HG03060 (cell line): ENCODE measurements around the gene CAMK2A.
"Not testable (repeated sequence)": the region's sequence is repeated elsewhere in the genome, so short reads cannot be mapped to it uniquely, and the experiment has no call there.

Experiments used
- ATAC-seq: cut with Tn5 transposase; IDR thresholded peaks from one replicate; pipeline ENCODE4 v1.9.1; 2021; ENCODE audit warnings: low read depth, moderate number of reproducible peaks; ENCODE audit not compliant: unreplicated experiment

CAMK2A gene

DNA sequence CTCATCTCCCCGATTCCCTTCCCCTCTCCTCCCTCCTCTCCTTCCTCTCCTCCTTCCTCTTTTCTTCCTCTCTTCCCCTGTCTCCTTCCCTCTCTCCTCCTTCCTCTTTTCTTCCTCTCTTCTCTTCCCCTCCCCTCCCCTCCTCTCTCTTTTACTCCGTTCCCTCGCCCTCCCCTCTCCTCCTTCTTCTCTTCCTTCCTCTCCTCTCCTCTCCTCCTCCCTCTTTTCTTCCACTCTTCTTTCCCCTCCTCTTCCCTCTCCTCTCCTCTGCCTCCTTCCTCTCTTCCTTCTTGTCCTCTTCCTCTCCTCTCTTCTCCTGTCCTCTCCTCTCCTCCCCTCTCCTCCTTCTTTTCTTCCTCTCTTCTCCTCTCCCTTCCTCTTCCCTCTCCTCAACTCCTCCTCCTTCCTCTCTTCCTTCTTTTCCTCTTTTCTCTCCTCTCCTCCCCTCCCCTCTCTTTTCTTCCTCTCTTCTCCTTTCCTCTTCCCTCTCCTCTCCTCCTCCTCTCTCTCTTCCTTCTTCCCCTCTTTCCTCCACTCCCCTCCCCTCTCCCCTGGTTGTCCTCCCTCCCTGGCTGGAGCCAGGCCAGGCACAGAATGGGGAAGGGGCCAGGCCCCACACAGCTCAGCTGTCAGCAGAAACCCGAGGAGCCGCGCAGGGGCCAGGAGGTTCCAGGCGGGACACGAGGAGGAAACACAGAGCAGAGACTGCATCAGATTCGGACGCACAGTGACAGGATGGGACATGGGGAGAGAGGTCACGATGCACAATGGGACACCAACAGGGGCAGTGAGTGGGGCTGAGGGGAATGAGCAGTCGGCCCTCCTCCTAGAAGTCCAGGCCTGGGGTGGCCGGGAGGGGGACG, 48.0 kb downstream of the CAMK2A start:
- ATAC-seq = no peak

DNA sequence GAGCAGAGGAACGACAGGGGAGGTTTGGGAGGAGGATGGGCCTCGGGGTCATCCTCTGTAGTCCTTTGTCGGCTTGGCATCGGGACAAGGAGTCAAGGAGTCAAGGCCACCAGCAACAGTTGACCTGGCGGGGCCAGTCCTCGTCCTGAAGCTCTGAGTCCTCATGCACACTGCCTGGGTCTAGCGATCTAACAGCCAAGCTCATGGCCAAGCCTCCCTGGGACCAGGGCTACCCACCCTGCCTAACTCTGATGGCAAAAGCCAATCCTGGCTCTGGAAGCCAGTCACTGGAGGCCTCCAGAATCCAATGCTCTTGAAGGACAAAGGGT, 49.8 kb downstream of the CAMK2A start:
- ATAC-seq = no peak

DNA sequence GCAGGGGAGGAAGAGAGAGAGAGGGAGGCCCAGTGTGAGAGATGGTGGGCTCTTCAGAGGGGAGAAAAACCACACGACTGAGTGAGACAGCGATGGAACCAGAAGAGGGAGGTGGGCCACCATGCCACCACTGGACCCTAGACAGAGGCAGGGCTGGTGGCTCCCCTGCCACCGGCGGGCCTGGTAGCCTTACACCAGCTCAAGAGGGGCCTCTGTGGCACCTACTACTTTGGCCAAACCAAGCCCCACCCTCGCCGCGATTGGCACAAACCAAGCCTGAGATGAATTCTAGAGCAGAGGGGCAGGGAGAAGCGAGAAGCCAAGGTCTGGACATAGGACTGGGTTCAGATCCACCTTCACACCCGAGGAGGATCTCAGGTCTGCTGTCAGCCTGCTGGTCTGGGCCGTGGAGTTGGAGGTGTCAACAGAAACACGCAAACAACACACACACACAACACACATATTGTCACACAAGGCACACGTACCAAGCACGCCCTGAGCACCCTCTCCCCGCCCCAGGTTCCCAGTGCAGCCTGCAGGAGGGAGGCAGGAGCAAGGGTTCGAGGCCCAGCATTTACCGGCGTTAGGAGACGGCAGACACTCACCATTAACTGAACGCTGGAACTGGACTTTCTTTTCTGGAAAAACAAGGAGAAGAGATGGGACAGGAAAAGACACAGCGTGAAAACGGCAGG, 50.3 kb downstream of the CAMK2A start:
- no peak for ATAC-seq

DNA sequence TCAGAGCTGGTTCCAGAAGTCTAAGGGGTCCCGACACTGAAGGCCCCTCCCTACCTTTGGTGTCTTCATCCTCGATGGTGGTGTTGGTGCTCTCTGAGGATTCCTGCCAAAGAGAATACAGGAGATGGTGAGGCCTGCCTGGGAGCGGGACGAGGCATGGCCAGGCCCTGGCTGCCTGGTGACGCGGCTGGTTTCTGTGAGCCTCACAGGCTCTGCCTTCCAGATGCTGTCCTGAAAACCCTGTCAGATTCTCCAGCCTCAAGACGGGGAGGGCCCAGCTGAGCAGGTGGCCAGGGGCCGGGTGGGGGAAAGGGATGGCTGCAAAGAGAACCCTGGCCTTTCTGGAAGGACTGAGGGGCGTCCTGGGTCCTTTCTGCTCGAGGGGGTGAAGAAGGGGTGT, 50.9 kb downstream of the CAMK2A start:
- ATAC-seq = no peak

DNA sequence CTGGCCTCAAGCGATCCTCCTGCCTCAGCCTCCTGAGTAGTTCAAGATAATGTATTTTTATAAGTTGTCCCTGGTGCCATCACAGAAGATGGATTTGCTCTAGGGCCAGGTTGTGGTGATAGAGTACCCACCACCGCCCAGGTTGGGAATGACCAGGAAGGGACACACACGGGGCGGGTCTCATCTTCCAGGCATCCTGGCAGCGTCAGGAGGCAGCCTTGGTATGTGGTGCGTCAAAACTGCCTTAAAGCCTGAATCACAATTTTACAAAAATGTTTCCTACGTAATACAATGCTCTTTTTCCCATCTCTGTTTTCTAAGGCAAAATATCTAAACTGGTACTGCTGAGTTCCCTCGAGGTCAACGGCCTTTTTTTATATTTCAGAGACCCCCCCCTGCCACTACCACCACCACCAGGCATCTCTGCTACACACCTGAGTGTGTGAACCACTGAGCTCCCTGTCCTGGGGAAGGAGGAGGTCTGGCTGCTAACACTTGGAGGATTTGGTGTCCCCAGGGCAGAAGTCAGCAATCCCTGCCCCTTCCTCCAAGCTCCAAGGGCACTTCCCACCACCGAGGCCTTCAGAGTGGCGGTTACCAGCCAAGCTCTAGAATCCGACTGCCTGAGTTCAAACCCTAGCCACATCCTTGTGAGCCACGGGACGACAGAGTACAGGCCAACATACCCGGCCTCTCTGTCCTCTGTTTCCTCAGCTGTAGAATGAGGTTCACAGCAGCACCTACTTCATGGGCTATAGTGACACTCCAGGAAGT, 52.4 kb downstream of the CAMK2A start:
- ATAC-seq = no peak

DNA sequence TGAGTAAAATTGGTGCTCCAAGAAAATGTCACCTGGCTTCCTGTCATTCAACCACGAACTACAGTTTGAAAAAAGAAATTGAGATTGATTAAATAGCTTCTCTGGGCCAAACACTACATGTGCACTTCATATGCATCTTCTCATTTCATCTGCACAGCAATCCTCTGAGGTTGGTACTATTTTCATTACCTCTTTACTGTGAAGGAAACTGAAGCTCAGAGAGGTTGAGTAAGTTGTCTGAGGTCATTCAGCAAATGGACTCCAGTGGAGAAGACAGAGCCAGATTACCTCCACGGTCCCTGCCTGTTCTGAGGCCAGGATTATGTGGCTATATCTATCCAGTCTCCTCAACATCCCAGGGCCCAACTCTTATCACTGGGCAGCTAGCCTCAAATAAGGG, 53.3 kb downstream of the CAMK2A start:
- ATAC-seq = no peak

DNA sequence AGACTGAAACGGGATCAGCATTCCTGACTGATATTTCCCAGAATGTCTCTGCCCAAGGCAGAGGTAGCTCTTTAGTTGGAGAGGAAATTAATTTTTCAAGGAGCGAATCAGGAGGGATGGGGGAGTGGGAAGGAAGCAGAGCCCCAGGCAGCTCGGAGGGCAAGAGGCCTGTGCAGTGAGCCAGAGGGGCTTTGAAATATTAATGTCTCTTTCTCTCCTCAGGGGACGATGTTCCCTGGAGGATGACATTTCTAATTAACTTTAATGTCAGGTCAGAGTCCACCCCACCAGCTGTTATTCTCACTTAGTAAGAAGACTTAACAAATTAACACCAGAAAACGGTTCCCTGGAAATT, 54.1 kb downstream of the CAMK2A start:
- ATAC-seq = no peak

DNA sequence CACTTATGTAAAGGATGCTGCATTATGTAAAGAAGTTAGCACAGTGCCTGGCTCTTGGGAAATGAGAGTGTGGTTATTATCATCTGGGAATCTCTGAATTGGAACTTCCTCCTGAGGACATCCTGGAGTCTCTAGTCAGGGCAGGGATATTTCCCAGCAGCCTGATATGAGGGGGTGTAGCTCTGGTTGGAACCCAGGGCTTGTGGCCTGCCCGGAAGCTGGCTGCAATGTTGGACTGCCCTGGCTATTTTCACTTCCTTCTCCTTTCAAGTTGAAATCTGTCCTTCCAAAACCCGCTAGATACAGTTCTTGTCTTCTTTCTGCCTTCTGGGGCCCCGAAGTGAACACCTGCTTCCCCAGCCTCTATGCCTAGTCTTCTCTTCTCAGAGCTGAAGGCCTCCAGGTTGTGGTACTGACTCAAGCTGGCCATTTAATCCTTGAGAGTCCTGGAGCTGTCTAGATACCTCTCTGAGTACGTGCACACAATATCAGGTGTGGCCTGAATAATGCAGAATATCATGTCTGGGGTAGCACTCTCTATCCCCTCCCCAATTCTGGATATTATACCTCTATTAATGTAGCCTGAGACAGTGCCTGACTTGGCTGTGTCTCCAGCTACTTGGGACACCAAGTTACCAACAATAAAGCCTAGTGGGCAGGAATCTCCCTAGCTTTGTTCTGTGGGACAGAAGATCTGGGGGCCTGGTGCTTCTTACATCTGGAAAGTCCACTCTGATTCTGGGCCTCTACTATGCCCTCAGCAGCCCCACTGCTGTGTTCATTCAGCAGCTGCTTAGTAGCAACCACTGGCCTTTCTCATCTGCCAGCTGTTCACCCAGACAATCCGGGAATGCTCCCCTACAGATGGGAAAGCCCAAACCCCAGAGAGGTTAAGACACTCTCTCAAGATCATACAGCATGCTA, 54.7 kb downstream of the CAMK2A start:
- ATAC-seq = no peak

DNA sequence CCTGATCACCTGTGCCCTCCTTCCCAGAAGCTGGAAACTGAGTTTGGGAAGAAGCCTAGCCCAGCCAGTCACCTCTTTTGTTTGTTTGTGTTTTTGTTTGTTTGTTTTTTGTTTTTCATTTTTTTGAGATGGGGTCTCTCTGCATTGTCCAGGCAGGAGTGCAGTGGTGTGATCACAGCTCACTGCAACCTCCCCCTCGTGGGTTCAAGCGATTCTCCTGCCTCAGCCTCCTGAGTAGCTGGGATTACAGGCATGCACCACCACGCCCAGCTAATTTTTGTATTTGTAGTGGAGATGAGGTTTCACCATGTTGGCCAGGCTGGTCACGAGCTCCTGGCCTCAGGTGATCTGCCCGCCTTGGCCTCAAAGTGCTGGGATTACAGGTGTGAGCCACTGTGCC, 55.9 kb downstream of the CAMK2A start:
- not testable (repeated sequence) for ATAC-seq

DNA sequence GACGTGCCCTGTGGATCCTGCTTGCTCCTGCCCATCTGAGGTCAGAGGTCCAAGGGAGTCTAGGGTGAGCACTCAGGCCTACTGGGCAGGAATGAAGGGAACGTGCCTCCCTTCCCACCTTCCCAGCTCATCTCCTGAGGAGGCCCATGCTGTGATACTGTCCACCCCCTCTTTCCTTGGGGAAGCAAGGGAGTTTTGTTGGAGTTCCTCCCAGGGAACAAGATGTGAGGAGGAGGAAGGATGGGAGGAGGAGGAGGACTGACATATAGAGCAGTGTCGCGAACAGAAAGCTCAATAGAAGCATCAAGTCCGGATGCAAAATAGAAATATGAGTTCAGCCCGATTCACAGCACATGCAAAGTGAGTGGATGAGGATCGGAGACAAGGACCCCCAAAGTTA, 58.7 kb downstream of the CAMK2A start:
- ATAC-seq = no peak

DNA sequence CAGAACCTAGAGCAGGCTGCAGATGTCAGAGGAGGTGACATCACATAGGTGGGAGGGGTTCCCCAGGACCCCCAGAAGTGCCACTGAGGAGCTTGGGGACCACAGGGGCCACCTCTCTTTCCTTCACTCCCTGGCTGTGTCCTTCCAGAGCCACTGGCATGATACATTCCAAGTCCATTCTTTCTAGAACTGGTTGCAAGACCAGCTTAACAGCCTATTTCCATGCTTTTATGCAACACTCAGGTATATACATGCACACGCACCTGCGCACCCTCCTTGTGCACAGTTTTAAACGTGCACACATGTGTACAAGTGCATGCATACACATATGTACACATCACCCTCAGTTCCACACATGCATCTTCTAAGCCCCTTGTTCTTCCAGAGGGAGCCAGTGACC, 60.0 kb downstream of the CAMK2A start:
- no peak for ATAC-seq

DNA sequence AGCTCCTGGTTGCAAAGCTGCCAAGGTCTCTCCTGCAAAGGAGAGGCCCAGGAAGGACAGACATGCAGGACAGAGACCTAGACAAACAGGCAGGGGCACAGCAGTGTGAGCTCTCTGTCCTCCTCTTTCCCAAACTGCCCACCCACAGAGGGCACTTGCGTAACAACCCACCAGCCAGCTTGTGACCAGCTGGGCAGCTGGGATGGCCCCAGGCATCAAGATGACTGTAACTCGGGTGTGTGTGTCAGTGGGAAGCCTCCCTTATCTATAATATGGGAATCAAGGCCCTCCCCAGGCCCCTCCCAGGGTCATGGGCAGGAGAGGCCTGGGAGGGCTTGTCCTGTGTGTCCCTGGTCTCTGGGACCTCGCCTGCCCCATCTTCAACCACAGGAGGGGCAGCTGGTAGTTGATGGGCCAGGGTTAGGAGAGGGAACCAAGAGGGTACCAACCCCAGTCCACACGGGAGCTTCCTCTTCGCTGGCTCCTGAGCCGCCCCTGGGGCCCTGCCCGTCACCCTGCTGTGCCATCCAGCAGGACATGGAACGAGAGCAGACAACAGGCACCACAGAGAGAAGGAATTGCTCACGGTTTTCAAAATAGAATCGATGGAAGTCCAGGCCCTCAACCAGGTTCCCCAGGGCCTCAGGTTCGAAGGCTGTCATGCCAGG, 61.8 kb downstream of the CAMK2A start:
- ATAC-seq = no peak

DNA sequence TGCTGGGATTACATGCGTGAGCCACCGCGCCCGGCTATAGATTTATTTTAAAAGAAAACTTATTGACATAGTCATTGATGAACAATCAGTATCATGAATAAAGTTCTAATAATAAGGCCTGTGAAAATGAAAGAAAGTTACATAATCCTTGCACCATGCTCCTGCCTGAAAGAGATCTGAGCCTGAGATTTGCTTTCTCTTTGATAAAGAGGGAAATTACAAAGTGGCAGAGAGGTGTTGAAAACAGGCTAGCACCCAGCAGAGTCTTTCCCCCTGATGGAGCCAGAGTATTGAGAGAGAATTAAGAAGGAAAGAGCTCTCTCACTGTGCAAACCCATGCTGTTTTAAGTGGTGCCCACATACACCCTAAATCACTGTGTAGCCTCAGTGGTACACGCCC, 62.5 kb downstream of the CAMK2A start:
- no peak for ATAC-seq

DNA sequence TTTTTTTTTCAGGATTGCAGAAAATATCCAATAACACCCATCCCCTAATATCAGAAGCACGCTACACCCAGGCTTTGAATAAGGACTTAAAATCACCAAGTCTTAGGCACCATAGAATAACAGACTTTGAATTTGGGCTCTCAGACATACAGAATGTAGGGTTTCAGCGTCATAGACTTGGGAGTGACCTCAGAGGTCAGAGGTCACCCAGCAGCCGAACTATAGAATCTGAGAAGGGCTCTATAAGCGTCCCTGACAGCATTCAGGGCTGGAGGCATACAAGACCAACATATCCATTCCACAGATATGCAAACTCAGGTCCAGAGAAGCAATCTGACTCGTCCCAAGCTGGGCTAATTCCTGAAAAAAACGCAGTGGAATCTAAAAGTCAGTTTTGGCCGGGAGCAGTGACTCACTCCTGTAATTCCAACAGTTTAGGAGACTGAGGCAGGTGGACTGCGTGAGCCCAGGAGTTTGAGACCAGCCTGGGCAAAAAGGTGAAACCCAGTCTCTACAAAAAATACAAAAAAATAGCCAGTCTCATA, 65.0 kb downstream of the CAMK2A start:
- ATAC-seq = no peak

DNA sequence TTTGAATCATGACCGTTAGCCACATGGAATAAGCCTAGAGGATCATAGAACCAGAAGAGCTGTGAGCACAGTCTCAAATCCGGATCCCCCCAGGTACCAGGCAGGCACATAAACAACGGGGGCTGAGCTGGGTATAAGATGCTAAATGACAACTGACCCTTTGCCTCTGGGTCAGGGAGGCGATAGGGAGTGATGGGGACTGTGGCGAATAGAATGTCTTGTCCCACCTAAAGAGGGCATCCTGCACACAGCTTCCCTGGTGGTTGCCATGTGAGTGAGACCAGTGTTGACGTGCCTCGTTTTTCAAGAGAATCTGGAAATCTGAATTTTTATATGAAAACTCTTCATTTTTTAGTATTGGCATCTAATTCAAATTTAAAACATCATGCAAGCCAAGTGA, 66.1 kb downstream of the CAMK2A start:
- ATAC-seq = no peak

DNA sequence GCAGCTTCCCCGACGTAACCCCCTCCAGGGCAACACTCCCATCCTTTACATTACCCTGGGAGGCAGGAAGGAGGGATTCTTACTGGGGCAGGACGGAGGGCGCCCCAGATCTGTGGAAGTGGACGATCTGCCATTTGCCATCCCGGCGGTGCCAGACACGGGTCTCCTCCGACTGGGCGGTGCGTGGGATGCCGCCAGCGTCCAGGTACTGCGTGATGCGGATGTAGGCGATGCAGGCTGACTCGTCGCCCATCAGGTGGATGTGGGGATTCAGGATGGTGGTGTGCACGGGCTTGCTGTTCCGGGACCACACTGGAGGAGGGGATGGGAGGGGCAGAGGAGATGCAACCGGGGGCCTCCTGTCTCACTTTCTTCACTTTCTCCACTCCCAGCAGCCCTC, 66.7 kb downstream of the CAMK2A start:
- no peak for ATAC-seq

DNA sequence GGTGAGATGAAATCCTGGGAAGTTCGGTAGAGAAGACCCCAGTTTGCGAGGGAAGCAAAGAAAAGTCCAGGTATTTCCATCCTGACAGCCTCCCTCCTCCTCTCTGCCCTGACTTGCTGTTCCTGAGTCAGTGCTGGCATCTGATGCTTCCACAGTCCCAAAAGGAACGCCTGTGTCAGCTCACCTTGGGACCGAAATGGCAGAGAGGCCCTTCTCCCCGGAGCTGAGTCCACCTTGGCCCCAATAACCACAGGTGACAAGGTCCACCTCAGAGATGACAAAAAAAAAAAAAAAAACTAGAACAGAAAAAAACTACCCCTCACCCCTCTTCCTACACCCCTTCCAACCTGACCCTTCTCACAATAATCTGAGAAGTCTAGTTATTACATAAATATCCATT, 68.1 kb downstream of the CAMK2A start:
- no peak for ATAC-seq

DNA sequence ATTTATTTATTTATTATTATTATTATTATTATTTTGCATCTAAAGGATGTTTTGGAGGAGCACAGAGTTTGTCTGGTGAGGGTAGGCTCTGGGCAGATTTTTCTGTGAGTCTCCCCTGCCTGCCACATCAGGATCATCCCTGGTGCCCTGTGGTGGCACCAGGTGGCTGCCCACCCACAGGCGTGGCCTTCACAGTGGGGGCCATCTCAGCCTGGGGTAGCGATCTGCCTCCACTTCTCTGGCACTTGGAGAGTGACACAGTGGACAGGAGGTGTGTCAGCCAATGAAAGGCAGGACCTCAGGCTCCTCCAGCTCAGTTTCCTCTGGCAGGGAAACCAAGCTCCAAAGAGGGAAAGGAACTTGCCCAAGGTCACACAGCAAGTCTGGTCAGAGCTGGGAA, 69.7 kb downstream of the CAMK2A start:
- no peak for ATAC-seq

DNA sequence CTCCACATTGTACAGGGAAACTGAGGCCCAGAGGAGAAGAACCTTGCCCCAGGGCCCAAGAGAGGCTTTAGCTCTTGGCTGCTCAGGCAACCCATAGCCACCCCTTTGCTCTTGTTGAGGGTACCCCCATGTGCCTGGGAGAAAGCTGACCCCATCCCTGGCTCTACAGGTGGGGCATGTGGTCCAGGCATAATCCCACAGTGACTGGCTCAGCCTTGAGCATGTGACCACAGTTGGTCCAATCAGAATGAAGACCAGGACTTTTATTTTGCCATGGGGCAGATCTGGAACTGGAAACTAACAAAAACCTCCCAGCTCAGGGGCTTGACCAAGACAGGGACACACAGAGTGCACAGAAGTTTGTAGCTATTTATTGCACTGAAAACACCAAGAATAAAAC, 70.4 kb downstream of the CAMK2A start:
- ATAC-seq = no peak

DNA sequence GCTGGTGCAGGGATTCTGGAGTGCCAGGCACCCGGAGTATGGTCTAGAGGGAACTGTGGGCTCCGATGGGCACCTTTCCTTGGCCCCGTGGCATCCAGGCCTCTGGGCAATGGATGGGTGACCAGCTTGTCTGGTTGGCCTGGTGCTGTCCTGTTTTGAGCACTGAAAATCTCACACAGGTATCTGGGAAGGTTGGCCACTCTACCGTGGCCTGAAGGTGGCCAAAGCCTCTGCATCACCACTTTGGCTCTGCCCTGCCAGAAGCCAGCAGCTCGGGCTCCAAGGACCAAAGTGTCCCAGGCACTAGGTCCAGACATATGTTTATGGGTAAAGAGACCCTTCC, 70.9 kb downstream of the CAMK2A start:
- ATAC-seq = no peak
